ENCODE measurements around the gene TXLNB.
"Not testable (repeated sequence)": the region's sequence is repeated elsewhere in the genome, so short reads cannot be mapped to it uniquely, and the experiment has no call there.

TXLNB gene

GRCh38 chr6:139313784-139314545 lies 22.2 kb upstream of the TXLNB start:
- no peak for DNase-seq
- in situ Hi-C loops (cut with MboI; ENCODE audit: low pct_unique_long_range_greater_than_20kb, low sequenced_read_pairs) = no loop called here

- in situ Hi-C loops (cut with MboI; ENCODE audit: low pct_unique_long_range_greater_than_20kb, low sequenced_read_pairs) = no loop called here
These were observed 21.4 kb upstream of the TXLNB start for GRCh38 chr6:139313229-139313628.

GRCh38 chr6:139311831-139312230 lies 20.0 kb upstream of the TXLNB start:
- DNase-seq = no peak
- in situ Hi-C loops (cut with MboI; ENCODE audit: low pct_unique_long_range_greater_than_20kb, low sequenced_read_pairs) = no loop called here

More at GRCh38 chr6:139313229-139313628, 21.4 kb upstream of the TXLNB start:
- no peak for DNase-seq

GRCh38 chr6:139308936-139309603 lies 17.3 kb upstream of the TXLNB start:
- no peak for DNase-seq
- in situ Hi-C loops (cut with MboI; ENCODE audit: low pct_unique_long_range_greater_than_20kb, low sequenced_read_pairs) = no loop called here

GRCh38 chr6:139308286-139308916 lies 16.6 kb upstream of the TXLNB start:
- in situ Hi-C loops (cut with MboI; ENCODE audit: low pct_unique_long_range_greater_than_20kb, low sequenced_read_pairs) = no loop called here
- DNase-seq = peak; percentile 65

- DNase-seq = no peak
- in situ Hi-C loops (cut with MboI; ENCODE audit: low pct_unique_long_range_greater_than_20kb, low sequenced_read_pairs) = no loop called here
These were observed 14.6 kb upstream of the TXLNB start for GRCh38 chr6:139306291-139306981.

- no peak for DNase-seq
- in situ Hi-C loops (cut with MboI; ENCODE audit: low pct_unique_long_range_greater_than_20kb, low sequenced_read_pairs) = no loop called here
These were observed 11.4 kb upstream of the TXLNB start for GRCh38 chr6:139303185-139303584.

- in situ Hi-C loops (cut with MboI; ENCODE audit: low pct_unique_long_range_greater_than_20kb, low sequenced_read_pairs) = no loop called here
- no peak for DNase-seq
These were observed 6.1 kb upstream of the TXLNB start for GRCh38 chr6:139297921-139298320.

- peak; percentile 88 for DNase-seq
- in situ Hi-C loops (cut with MboI; ENCODE audit: low pct_unique_long_range_greater_than_20kb, low sequenced_read_pairs) = no loop called here
These were observed 5.1 kb upstream of the TXLNB start for GRCh38 chr6:139296927-139297326.

- in situ Hi-C loops (cut with MboI; ENCODE audit: low pct_unique_long_range_greater_than_20kb, low sequenced_read_pairs) = no loop called here
- peak; percentile 77 for DNase-seq
These were observed 4.1 kb upstream of the TXLNB start for GRCh38 chr6:139295901-139296300.

- no peak for DNase-seq
- in situ Hi-C loops (cut with MboI; ENCODE audit: low pct_unique_long_range_greater_than_20kb, low sequenced_read_pairs) = no loop called here
These were observed 2.3 kb upstream of the TXLNB start for GRCh38 chr6:139294090-139294489.

- in situ Hi-C loops (cut with MboI; ENCODE audit: low pct_unique_long_range_greater_than_20kb, low sequenced_read_pairs); DNase-seq: not testable (repeated sequence)
These were observed 1.4 kb upstream of the TXLNB start for GRCh38 chr6:139293230-139293629.

- peak; percentile 87 for DNase-seq
- in situ Hi-C loops (cut with MboI; ENCODE audit: low pct_unique_long_range_greater_than_20kb, low sequenced_read_pairs) = no loop called here
These were observed 949 bp downstream of the TXLNB start for GRCh38 chr6:139290787-139291311.

GRCh38 chr6:139289233-139289632 lies 2.6 kb downstream of the TXLNB start:
- in situ Hi-C loops (cut with MboI; ENCODE audit: low pct_unique_long_range_greater_than_20kb, low sequenced_read_pairs) = no loop called here
- DNase-seq = no peak

- in situ Hi-C loops (cut with MboI; ENCODE audit: low pct_unique_long_range_greater_than_20kb, low sequenced_read_pairs) = no loop called here
- DNase-seq = no peak
These were observed 3.2 kb downstream of the TXLNB start for GRCh38 chr6:139288496-139289040.

GRCh38 chr6:139287868-139288267 lies 3.9 kb downstream of the TXLNB start:
- DNase-seq = no peak
- in situ Hi-C loops (cut with MboI; ENCODE audit: low pct_unique_long_range_greater_than_20kb, low sequenced_read_pairs) = no loop called here

GRCh38 chr6:139286438-139286837 lies 5.4 kb downstream of the TXLNB start:
- in situ Hi-C loops (cut with MboI; ENCODE audit: low pct_unique_long_range_greater_than_20kb, low sequenced_read_pairs); DNase-seq: not testable (repeated sequence)

- DNase-seq = no peak
- in situ Hi-C loops (cut with MboI; ENCODE audit: low pct_unique_long_range_greater_than_20kb, low sequenced_read_pairs) = no loop called here
These were observed 6.2 kb downstream of the TXLNB start for GRCh38 chr6:139285590-139285989.

- in situ Hi-C loops (cut with MboI; ENCODE audit: low pct_unique_long_range_greater_than_20kb, low sequenced_read_pairs) = no loop called here
- no peak for DNase-seq
These were observed 7.0 kb downstream of the TXLNB start for GRCh38 chr6:139284789-139285188.

Data from KBM-7 (cell line).